ENCODE data around the gene LUZP2. TPM values are rescaled to one million over a fixed set of nuclear protein-coding genes. Genes with fewer than 3 reads are reported as not detected.

LUZP2 gene
- total RNA-seq, 4 donors from 2014 or later, result 0.04 to 0.62 (median 0.11) TPM; not detected in 1

DNA sequence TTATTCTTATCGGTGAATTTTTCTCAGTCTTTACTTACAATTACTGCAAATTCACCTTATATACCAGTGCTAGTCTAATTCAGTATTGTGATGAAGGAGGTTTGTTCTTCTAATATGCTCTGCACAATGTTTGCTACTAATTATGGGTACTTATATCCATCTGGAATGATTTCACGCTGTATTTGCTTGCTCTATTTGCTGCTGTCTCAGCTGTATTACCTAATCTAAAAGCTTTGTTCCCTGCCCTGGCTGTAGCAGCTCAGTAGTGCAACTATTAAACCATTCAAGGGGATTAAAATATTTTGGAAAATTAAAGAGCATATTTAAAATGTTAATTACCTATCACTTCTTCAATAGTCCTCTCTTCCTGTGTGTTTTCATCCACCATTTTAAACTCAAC is 375.3 kb downstream of the LUZP2 start:
- 90% methylated on average over 2 of the region's 2 CpGs for WGBS, 2 donors
- intact Hi-C loops (cut with DNase I; ENCODE audit: low total_unique reads), result no loop called here
- H3K4me3 ChIP-seq (ENCODE audit: low read depth, poor library complexity, severe bottlenecking), result no peak overlapping the region
- TF ChIP-seq POLR2A (IDR thresholded peaks at IDR 0.05) (no peak), CTCF (IDR thresholded peaks at IDR 0.05) (no peak)
- no peak for DNase-seq (ENCODE audit: low spot score in 2 of 2)

- TF ChIP-seq CTCF (IDR thresholded peaks at IDR 0.05) (no peak), POLR2A (IDR thresholded peaks at IDR 0.05) (no peak)
- no peak for DNase-seq (ENCODE audit: low spot score in 2 of 2)
- H3K4me3 ChIP-seq (ENCODE audit: low read depth, poor library complexity, severe bottlenecking), result no peak overlapping the region
- intact Hi-C loops (cut with DNase I; ENCODE audit: low total_unique reads), result no loop called here
These were observed 375.9 kb downstream of the LUZP2 start for GRCh38 chr11:24872651-24873311.

- DNase-seq (ENCODE audit: low spot score in 2 of 2), result no peak
- intact Hi-C loops (cut with DNase I; ENCODE audit: low total_unique reads), result no loop called here
- TF ChIP-seq POLR2A (IDR thresholded peaks at IDR 0.05) (no peak), CTCF (IDR thresholded peaks at IDR 0.05) (no peak)
- 24 to 39% methylated on average over 1 of the region's 1 CpG for WGBS, 2 donors
- H3K4me3 ChIP-seq (ENCODE audit: low read depth, poor library complexity, severe bottlenecking), result no peak overlapping the region
These were observed 384.1 kb downstream of the LUZP2 start for GRCh38 chr11:24880962-24881361.

GRCh38 chr11:24885580-24886173 is 388.8 kb downstream of the LUZP2 start:
- intact Hi-C loops (cut with DNase I; ENCODE audit: low total_unique reads), result no loop called here

GRCh38 chr11:24886880-24887619 is 390.2 kb downstream of the LUZP2 start:
- H3K4me3 ChIP-seq (ENCODE audit: low read depth, poor library complexity, severe bottlenecking), result no peak overlapping the region
- DNase-seq (ENCODE audit: low spot score in 2 of 2), result no peak
- WGBS, 2 donors, result 33 to 44% methylated on average over 4 of the region's 4 CpGs
- TF ChIP-seq POLR2A (IDR thresholded peaks at IDR 0.05) (no peak), CTCF (IDR thresholded peaks at IDR 0.05) (no peak)
- intact Hi-C loops (cut with DNase I; ENCODE audit: low total_unique reads), result no loop called here

More at GRCh38 chr11:24885580-24886173, 388.8 kb downstream of the LUZP2 start:
- TF ChIP-seq CTCF (IDR thresholded peaks at IDR 0.05) (no peak), POLR2A (IDR thresholded peaks at IDR 0.05) (no peak)
- DNase-seq (ENCODE audit: low spot score in 2 of 2), result no peak
- 74 to 78% methylated on average over 4 of the region's 4 CpGs for WGBS, 2 donors
- H3K4me3 ChIP-seq (ENCODE audit: low read depth, poor library complexity, severe bottlenecking), result no peak overlapping the region
